Fibroblast of skin of back (primary cell): ENCODE measurements around the gene NAT9.

Experiments used
- DNase-seq: peaks from one replicate; pipeline ENCODE4 v3.0.0-alpha.2; 2013

The NAT9 gene

DNA sequence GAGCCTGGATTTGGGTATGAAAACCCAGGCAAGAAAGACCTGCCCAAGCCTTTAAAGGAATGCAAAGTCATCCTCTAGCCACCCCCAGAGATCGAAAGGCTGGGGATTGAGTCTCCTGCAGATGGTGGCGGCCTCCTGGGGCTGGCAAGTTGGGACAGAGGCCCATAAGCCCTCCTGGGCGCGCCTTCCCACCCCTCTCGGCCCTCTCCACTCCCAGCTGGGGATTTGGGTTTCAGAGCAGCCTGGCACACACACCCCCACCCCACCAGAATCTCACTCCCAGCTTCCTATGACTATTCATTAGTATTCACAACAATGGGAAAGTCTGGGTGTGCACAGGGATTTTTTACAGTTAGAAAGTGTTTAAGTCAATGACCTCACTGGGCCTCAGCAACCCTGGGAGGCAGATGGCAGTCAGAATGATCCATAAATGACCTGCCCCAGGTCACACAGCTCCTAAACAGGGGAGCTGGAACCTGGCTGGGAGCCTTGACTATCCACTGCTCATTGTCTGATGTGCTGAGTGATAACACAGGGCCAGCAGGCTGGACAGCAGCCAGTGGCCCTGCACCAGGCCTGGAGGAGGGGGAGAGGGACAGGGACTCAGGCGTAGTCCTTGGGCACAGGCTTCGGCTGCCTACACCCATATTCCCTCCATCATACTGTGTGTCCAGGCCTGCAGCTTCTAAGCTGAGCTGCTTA is 15.6 kb downstream of the NAT9 start:
- DNase-seq: no peak

DNA sequence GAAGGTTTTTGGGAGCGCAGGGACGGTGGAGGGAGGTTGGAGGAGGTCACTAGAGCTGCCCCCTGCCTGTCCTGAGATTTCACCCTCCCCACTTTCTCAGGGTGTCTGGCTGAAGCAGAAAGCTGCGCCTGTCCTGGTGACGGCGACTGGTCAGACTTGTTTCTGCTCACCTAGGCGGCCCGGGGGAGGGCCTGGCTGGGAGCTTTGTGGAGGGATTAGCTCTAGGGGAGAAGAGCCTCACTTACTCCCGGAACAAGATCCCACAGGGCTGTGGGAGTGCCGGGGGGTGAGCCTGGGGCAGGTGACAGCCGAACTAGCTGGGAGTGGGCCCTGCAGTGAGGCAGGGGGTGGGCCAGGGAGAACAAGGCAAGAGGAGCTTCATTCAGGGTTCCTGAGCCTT is 16.2 kb downstream of the NAT9 start:
- DNase-seq: no peak

- DNase-seq: no peak
Observed at GRCh38 chr17:74759243-74759801, 16.8 kb downstream of the NAT9 start.

DNA sequence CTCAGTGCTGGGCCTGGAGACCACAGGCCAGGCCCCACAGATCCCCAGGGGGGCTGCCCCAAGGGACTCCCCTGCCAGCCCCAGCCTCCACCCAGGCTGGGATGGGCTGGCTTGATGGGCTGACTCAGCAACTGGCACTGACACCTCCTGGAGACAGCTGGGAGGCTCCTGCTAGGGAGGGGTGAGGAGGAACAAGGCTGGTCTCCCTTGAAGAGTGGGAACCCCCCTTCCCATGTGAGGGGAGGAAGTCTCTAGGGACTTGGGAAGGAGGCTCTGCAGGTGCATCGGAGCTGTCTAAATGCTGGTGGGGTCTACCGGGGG is 17.3 kb downstream of the NAT9 start:
- no peak for DNase-seq

DNA sequence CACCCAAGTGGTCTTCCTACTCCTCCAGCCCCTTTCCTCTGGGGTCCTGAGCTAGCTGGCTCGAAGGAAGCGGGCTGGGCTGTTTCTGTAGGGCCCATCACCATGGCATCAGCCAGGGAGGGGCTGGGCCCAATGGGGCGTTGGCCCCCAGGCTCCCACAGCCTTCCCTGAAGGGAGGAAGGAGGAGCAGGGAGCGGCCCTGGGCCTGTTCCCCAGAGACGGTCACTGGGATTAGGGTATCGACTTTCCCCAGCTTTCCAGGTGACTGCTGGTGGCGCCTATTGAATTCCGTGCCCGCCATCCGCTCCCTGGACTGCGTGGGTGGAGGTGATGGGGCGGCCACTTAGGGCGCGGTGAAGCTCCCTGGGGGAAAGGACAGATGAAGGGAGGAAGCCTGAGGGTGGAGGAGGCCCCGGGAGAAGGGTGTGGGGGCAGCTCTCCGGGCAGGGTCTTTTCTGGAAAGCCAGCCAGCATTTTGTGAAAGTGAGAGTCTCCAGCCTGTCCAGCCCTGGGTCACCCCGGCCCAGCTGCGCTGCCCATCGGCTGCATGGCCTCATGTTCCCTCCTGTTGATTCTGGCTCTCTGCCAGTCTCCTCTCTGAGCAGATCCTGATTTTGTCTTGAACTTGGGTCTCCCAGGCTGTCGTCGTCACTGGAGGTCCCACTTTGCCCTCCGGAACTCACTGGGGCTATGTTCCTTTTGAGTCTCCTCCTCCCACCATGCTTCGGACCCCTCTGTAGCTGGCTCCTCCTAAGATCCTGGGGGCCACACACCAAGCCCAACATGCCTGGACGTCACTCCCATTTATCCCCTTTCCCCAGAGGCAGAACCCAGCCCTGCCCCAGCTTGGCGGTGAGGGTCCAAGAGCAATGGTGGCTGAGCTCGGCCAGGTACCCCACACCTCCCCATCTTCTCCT is 18.0 kb downstream of the NAT9 start:
- DNase-seq: no peak

DNA sequence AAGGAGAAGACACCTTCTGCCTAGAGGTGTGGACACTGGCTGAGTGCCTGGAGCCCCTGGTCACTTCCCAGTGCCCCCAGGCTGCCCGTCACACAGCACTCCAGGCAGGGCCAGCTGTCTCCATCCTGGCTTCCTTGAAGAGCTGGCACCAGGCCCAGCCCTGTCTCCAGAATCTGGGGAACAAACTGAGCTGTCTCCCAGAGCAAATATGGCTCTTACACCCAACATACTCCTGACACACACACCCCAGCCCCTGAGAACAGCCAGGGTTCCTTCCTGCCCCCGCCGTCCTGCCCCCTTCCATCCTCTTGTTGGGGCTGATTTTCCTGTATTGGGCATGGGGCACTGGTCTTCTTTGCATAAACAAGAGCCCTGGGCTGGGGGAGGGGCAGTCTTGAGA is 18.6 kb downstream of the NAT9 start:
- no peak for DNase-seq

- no peak for DNase-seq
Observed at GRCh38 chr17:74756891-74757290, 19.3 kb downstream of the NAT9 start.

DNA sequence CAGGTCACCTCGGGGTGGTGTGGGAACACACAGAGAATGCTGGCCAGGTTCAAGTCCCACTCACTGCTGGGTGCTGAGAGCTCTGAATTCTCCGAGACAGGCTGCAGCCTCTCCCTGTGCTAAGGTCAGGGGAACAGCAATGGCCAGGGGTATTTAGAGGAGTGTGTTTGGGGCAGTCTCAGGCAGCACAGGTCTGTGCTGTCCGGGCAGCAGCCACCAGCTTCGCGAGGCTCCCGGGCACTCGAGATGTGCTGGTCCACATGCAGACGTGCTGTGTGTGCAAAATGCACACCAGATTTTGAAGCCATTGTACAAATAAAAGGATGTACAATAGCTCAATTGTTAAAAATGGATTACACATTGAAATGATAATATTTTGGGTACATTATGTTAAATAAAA is 20.6 kb downstream of the NAT9 start:
- no peak for DNase-seq

DNA sequence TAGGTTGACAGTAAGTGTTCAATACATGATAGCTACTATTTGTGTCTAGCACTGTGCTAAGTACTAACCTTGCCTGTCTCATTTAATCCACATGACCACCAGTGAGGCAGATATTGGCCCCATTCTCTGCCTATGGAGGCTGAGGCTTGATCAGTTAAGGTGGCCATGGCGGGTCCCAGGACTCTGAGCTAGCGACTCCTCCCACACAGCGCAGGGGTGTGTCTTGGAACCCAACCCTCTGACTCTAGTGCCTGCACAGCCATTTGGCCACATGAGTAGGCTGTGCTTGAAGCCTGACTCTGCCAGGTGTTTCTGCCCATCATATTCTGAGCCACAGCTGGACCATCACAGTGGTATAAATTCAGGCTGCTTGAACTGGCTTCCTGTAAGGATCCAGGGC is 21.3 kb downstream of the NAT9 start:
- no peak for DNase-seq

DNA sequence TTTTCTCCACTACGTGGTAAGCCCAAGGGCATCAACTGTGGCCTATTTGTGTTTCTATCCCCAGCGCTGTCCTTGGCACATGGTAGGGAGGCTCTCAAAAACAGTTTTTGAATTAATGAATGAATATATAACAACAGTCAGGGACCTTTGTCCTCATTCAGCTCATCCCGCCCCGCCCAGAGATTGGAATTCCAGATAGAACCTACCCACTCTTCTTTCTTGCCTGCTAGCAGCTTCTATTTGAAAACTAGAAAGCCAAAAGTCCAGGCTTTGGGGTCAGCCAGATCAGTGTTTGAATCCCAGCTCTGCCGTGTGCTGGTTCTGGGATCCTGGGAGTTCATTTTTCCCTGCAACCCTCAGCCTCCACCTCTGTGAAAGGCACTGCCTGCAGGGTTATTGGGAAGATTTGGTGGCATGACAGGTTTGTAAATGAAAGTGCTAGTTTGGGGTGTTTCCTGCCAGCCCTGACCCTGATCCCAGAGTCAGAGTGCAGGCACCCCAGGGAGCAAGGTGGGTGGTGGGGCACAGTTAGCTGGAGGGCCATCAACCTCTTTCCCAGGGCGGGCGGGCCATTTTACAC is 23.2 kb downstream of the NAT9 start:
- DNase-seq: no peak

DNA sequence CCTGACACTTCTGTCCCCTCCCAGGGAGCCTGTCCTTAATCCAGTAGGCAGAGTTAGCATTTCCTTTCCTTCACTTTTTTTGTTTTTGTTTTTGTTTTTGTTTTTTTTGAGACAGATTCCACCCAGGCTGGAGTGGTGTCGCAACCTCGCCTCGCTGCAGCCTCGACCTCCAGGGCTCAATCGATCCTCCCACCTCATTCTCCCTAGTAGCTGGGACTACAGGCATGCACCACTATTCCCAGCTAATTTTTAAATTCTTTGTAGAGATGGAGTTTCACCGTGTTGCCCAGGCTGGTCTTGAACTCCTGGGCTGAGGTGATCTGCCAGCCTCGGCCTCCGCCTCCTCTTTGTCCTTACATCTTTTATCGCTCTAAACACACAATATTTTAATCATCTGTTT is 23.7 kb downstream of the NAT9 start:
- DNase-seq: no peak

- DNase-seq: no peak
Observed at GRCh38 chr17:74750327-74751069, 25.6 kb downstream of the NAT9 start.

DNA sequence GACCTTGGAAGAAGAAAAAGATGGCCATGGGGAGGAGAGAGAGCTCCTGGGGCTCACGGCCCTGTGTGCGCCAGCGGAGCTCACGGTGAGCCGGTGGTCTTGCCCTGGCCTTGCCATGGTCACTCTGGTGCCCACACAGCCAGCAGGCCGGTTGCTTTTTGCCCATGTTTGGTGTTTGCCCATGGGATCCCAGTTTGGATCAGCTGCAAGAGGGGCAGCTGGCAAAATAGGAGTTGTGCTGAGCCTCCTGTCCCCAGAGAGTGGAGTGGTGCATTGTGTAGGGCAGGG is 26.2 kb downstream of the NAT9 start:
- DNase-seq: no peak

- DNase-seq: no peak
Observed at GRCh38 chr17:74749279-74750038, 26.7 kb downstream of the NAT9 start.

GRCh38 chr17:74748529-74749278 is 27.4 kb downstream of the NAT9 start, which contains the start of gene NHERF1:
NHERF1 (plus strand) TSS chr17:74748628; CDS start chr17:74748847, 219 bp downstream.
- DNase-seq: peak; percentile 93

DNA sequence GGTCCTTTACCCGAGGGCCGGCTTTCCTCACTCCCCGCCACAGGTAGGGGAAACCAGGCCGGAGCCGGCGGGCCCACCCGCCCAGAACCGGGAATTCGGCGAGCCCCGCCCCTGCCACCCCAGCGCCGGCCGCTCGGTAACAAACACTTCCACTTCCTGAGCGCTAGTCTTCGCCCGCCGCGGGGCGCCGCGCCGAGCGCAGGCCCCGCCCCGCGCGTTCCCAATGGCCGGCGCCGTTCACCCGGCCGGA is 27.9 kb downstream of the NAT9 start:
- no peak for DNase-seq

- no peak for DNase-seq
Observed at GRCh38 chr17:74746922-74747321, 29.2 kb downstream of the NAT9 start.

DNA sequence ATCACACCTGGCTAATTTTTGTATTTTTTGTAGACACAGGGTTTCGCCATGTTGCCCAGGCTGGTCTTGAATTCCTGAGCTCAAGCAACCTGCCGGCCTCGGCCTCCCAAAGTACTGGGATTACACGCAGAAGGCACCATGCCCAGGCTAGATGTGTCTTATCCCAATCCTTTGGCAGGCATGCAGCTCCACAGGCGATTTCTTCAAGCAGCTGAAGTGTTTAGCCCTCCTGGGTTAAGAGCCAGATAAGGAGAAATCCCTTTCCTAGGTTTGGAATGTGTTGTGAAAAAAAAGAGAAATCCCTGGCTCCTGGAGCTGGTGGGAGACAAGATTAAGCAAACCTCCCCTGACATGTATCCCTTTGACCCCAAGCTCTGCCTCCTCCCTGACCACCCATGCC is 29.8 kb downstream of the NAT9 start:
- no peak for DNase-seq

DNA sequence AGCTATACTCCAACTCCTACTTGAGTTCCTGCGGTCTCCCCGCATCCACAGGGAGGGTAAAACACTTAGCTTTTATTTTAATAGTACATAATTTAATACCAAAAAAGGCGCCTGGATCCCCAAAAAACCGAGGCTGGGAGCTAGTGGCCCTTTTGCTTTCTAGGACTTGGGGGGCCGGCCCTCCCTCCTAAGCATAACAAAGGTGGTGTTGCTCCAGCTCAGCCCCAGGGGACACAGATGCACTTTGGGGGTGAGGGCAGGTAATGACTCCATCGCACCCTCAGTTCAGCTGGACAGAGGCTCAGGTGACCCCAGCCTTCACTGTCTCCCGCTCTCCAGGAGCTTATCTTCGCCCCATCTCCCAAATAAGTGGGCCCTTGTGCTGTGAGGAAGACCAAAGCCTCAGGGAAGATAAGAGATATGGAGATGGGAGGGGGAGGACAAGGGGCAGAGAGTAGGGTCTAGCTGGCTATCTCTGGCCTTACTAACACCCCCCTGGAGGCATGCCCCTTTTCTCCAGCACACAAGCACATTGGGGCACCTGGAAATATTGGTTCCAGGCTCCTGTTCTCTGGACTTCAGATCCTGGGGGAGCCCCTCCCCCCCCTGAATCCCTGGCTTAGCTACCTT is 30.5 kb downstream of the NAT9 start:
- no peak for DNase-seq

DNA sequence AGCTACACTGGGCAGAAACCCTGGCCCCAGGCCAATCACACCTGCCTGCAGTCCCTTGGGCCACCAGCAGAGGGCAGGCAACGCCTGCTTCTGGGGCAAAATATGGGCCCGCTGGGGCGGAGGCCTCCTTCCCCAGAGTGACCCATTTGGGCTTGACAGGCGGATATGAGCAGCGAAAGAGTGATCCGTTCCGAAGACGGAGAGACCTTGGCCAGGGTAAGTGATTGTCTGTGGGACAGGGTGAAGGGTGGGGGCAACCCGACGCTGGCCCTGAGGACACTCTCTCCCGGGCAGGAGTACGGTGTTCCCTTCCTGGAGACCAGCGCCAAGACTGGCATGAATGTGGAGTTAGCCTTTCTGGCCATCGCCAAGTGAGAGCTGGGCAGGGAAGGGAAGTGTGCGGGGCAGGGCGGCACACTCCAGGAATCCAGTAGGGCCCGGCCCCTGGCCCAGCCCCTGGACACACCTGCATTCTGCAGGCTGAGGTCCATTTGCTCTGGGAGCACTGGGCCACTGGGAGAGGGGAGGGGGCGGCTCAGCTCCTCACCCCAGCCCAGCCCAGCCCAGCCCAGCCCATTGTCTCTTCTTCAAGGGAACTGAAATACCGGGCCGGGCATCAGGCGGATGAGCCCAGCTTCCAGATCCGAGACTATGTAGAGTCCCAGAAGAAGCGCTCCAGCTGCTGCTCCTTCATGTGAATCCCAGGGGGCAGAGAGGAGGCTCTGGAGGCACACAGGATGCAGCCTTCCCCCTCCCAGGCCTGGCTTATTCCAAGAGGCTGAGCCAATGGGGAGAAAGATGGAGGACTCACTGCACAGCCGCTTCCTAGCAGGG is 31.2 kb downstream of the NAT9 start:
- peak; percentile 54 for DNase-seq
